ENCODE results near the gene CCM2.

GRCh38 chr7:44970523-44971051, 29.4 kb upstream of the CCM2 start:
- TF ChIP-seq POLR2A (IDR thresholded peaks at IDR 0.05) (no peak), EP300 (IDR thresholded peaks at IDR 0.05) (no peak)
- TF ChIP-seq, protein P1, sequence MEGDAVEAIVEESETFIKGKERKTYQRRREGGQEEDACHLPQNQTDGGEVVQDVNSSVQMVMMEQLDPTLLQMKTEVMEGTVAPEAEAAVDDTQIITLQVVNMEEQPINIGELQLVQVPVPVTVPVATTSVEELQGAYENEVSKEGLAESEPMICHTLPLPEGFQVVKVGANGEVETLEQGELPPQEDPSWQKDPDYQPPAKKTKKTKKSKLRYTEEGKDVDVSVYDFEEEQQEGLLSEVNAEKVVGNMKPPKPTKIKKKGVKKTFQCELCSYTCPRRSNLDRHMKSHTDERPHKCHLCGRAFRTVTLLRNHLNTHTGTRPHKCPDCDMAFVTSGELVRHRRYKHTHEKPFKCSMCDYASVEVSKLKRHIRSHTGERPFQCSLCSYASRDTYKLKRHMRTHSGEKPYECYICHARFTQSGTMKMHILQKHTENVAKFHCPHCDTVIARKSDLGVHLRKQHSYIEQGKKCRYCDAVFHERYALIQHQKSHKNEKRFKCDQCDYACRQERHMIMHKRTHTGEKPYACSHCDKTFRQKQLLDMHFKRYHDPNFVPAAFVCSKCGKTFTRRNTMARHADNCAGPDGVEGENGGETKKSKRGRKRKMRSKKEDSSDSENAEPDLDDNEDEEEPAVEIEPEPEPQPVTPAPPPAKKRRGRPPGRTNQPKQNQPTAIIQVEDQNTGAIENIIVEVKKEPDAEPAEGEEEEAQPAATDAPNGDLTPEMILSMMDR (IDR thresholded peaks at IDR 0.05) = no peak

Data from tibial nerve (tissue), 4 donors.